ENCODE measurements around the gene PRSS3.
"Not testable (repeated sequence)": the region's sequence is repeated elsewhere in the genome, so short reads cannot be mapped to it uniquely, and the experiment has no call there.

The PRSS3 gene

GRCh38 chr9:33752130-33752637 is 43.2 kb upstream of the PRSS3 start:
- H3K4me3 ChIP-seq (replicated peaks in 1 of 2; ENCODE audit: low read depth in 2 of 2, low read length in 2 of 2), result no peak overlapping the region
- TF ChIP-seq CTCF (IDR thresholded peaks at IDR 0.05; ENCODE audit: low read depth, low read length), result no peak
- no peak for DNase-seq (ENCODE audit: low read depth in 2 of 2)

- not testable (repeated sequence) for DNase-seq (ENCODE audit: low read depth in 2 of 2); H3K4me3 ChIP-seq (replicated peaks in 1 of 2; ENCODE audit: low read depth in 2 of 2, low read length in 2 of 2)
Observed at GRCh38 chr9:33752789-33753188, 42.6 kb upstream of the PRSS3 start.

GRCh38 chr9:33759648-33760047 is 35.7 kb upstream of the PRSS3 start:
- H3K4me3 ChIP-seq (replicated peaks in 1 of 2; ENCODE audit: low read depth in 2 of 2, low read length in 2 of 2), result not testable (repeated sequence)
- DNase-seq (ENCODE audit: low read depth in 2 of 2), result peak; percentile 63 to 86

- TF ChIP-seq CTCF (IDR thresholded peaks at IDR 0.05; ENCODE audit: low read depth, low read length), result no peak
- no peak for DNase-seq (ENCODE audit: low read depth in 2 of 2)
- no peak overlapping the region for H3K4me3 ChIP-seq (replicated peaks in 1 of 2; ENCODE audit: low read depth in 2 of 2, low read length in 2 of 2)
Observed at GRCh38 chr9:33762343-33762742, 33.0 kb upstream of the PRSS3 start.

GRCh38 chr9:33763709-33764108 is 31.7 kb upstream of the PRSS3 start:
- peak in 1 of 2 donors; percentile 70 for DNase-seq (ENCODE audit: low read depth in 2 of 2)
- H3K4me3 ChIP-seq (replicated peaks in 1 of 2; ENCODE audit: low read depth in 2 of 2, low read length in 2 of 2), result not testable (repeated sequence)

- TF ChIP-seq CTCF (IDR thresholded peaks at IDR 0.05; ENCODE audit: low read depth, low read length), result no peak
Observed at GRCh38 chr9:33765411-33765810, 29.9 kb upstream of the PRSS3 start.

GRCh38 chr9:33770156-33770880 is 25.0 kb upstream of the PRSS3 start:
- H3K4me3 ChIP-seq (replicated peaks in 1 of 2; ENCODE audit: low read depth in 2 of 2, low read length in 2 of 2), result not testable (repeated sequence)
- DNase-seq (ENCODE audit: low read depth in 2 of 2), result peak in 1 of 2 donors; percentile 68

More at GRCh38 chr9:33765411-33765810, 29.9 kb upstream of the PRSS3 start:
- H3K4me3 ChIP-seq (replicated peaks in 1 of 2; ENCODE audit: low read depth in 2 of 2, low read length in 2 of 2), result no peak overlapping the region
- DNase-seq (ENCODE audit: low read depth in 2 of 2), result peak; percentile 51 to 84

GRCh38 chr9:33773135-33773534 is 22.2 kb upstream of the PRSS3 start:
- not testable (repeated sequence) for H3K4me3 ChIP-seq (replicated peaks in 1 of 2; ENCODE audit: low read depth in 2 of 2, low read length in 2 of 2); DNase-seq (ENCODE audit: low read depth in 2 of 2)

GRCh38 chr9:33774074-33774659 is 21.2 kb upstream of the PRSS3 start:
- not testable (repeated sequence) for H3K4me3 ChIP-seq (replicated peaks in 1 of 2; ENCODE audit: low read depth in 2 of 2, low read length in 2 of 2); DNase-seq (ENCODE audit: low read depth in 2 of 2)

GRCh38 chr9:33776578-33776977 is 18.8 kb upstream of the PRSS3 start:
- no peak for TF ChIP-seq CTCF (IDR thresholded peaks at IDR 0.05; ENCODE audit: low read depth, low read length)
- DNase-seq (ENCODE audit: low read depth in 2 of 2), result no peak
- no peak overlapping the region for H3K4me3 ChIP-seq (replicated peaks in 1 of 2; ENCODE audit: low read depth in 2 of 2, low read length in 2 of 2)

Measured in cardiac fibroblast (primary cell).